B cell (primary cell): ENCODE measurements around the gene SEL1L2.

ENCODE experiments used
- CTCF ChIP-seq: fragments of 200-600 bp; IDR thresholded peaks from one replicate; pipeline ENCODE4 v1.8.0; 2022; ENCODE audit warnings: antibody characterized with exemption, mild to moderate bottlenecking
- EZH2 ChIP-seq: IDR thresholded peaks from 2 replicates; pipeline ENCODE4 v1.6.1; 2012; ENCODE audit warnings: borderline replicate concordance, low read depth, mild to moderate bottlenecking, moderate library complexity, low read length; ENCODE audit not compliant: insufficient read depth, poor library complexity, severe bottlenecking

GRCh38 chr20:13900496-13900895, 89.9 kb downstream of the SEL1L2 start:
- no peak for TF ChIP-seq CTCF
- TF ChIP-seq EZH2: no peak
